ENCODE data around the gene SYK. TPM values are rescaled to one million over a fixed set of nuclear protein-coding genes. Genes with fewer than 3 reads are reported as not detected.

SYK gene
- total and polyA plus RNA-seq, 2 of the 4 experiments (the other 2 are of a cell fraction), result not detected

DNA sequence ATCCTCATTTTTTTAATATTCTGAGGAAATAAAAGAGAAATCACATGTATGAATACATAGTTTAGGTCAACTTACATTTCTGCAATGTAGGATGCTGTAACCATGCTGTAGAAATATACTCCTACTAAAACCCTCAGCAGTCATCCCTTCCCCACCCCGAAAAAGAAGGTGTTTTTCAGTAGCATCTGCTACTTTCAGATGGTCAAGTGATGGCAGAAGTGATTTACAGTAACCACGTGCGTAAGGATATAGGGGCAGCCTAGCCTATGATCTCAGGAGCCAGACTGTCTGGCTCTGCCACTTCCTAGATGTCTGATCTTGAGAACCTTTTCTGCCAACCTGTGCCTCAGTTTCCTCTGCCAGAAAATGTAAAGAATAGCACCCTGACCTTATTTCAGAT is 26.0 kb upstream of the SYK start:
- H2BK5ac ChIP-seq (ENCODE audit: low read depth, low read length, poor library complexity, severe bottlenecking), result no peak overlapping the region
- no peaks in the 10 kb centered on the region for H4K20me1 ChIP-seq (ENCODE audit: insufficient read depth, low read length)
- ChIA-PET CTCF (no interaction called here), POLR2A (ENCODE audit: unreplicated experiment) (no interaction called here)
- BruUV-seq (replicated peaks), result no TSS peak
- no peak overlapping the region for H3K4ac ChIP-seq (ENCODE audit: low read depth, low read length)
- no peak overlapping the region for H3K27ac ChIP-seq (ENCODE audit: insufficient read depth, low read length)
- no peak overlapping the region for H3K18ac ChIP-seq (ENCODE audit: low read depth, low read length)
- dilution Hi-C loops (cut with HindIII; ENCODE audit: low sequenced_read_pairs, unreplicated experiment), result no loop called here
- in situ Hi-C loops (cut with MboI; ENCODE audit: low sequenced_read_pairs), result no loop called here
- no peak overlapping the region for H3K23ac ChIP-seq (ENCODE audit: low read depth, low read length)
- no peak overlapping the region for H2AFZ ChIP-seq (replicated peaks; ENCODE audit: low read length, poor library complexity)
- intact Hi-C loops (cut with micrococcal nuclease), result no loop called here
- H3K9me1 ChIP-seq (ENCODE audit: insufficient read depth, low read length), result no peaks in the 10 kb centered on the region
- ATAC-seq (ENCODE audit: low read depth), result no peak
- no peak overlapping the region for H4K5ac ChIP-seq (ENCODE audit: low read depth, low read length)
- no peak overlapping the region for H4K91ac ChIP-seq (ENCODE audit: insufficient read depth, low read depth, low read length)
- no peaks in the 10 kb centered on the region for H3K4me1 ChIP-seq (ENCODE audit: control insufficient read depth, insufficient read depth, low read length)
- TF ChIP-seq MAZ (IDR thresholded peaks at IDR 0.05; ENCODE audit: borderline replicate concordance, low read depth, low read length), result no peak
- TF ChIP-seq FOS (IDR thresholded peaks at IDR 0.05; ENCODE audit: low read depth, low read length), result no peak
- TF ChIP-seq, protein P1, sequence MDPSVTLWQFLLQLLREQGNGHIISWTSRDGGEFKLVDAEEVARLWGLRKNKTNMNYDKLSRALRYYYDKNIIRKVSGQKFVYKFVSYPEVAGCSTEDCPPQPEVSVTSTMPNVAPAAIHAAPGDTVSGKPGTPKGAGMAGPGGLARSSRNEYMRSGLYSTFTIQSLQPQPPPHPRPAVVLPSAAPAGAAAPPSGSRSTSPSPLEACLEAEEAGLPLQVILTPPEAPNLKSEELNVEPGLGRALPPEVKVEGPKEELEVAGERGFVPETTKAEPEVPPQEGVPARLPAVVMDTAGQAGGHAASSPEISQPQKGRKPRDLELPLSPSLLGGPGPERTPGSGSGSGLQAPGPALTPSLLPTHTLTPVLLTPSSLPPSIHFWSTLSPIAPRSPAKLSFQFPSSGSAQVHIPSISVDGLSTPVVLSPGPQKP (IDR thresholded peaks at IDR 0.05; ENCODE audit: borderline replicate concordance, low read depth, low read length), result no peak
- TF ChIP-seq, protein P2, sequence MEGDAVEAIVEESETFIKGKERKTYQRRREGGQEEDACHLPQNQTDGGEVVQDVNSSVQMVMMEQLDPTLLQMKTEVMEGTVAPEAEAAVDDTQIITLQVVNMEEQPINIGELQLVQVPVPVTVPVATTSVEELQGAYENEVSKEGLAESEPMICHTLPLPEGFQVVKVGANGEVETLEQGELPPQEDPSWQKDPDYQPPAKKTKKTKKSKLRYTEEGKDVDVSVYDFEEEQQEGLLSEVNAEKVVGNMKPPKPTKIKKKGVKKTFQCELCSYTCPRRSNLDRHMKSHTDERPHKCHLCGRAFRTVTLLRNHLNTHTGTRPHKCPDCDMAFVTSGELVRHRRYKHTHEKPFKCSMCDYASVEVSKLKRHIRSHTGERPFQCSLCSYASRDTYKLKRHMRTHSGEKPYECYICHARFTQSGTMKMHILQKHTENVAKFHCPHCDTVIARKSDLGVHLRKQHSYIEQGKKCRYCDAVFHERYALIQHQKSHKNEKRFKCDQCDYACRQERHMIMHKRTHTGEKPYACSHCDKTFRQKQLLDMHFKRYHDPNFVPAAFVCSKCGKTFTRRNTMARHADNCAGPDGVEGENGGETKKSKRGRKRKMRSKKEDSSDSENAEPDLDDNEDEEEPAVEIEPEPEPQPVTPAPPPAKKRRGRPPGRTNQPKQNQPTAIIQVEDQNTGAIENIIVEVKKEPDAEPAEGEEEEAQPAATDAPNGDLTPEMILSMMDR (conservative IDR thresholded peaks at IDR 0.05; ENCODE audit: low read depth, low read length), result no peak
- TF ChIP-seq CEBPB (IDR thresholded peaks at IDR 0.05; ENCODE audit: low read depth, low read length), result no peak
- no peak for TF ChIP-seq SMC3 (IDR thresholded peaks at IDR 0.05; ENCODE audit: low read depth, low read length)
- TF ChIP-seq MAFK (IDR thresholded peaks at IDR 0.05; ENCODE audit: low read depth, low read length), result no peak
- TF ChIP-seq RFX5 (IDR thresholded peaks at IDR 0.05; ENCODE audit: low read depth, low read length), result no peak
- no peak for TF ChIP-seq CHD1 (IDR thresholded peaks at IDR 0.05; ENCODE audit: low read depth, low read length)
- DNase-seq, result no peak
- H2BK20ac ChIP-seq (ENCODE audit: low read depth, low read length), result no peak overlapping the region
- no peak overlapping the region for H2AK5ac ChIP-seq (ENCODE audit: low read depth, low read length)
- no peak overlapping the region for H2AK9ac ChIP-seq (replicated peaks; ENCODE audit: low read depth, low read length, poor library complexity)
- H3K36me3 ChIP-seq (ENCODE audit: control insufficient read depth, insufficient read depth, low read length), result no peaks in the 10 kb centered on the region
- H3K9me3 ChIP-seq (ENCODE audit: control insufficient read depth, insufficient read depth, low read length), result no peaks in the 10 kb centered on the region
- H4K8ac ChIP-seq (ENCODE audit: low read depth in 2 of 2, low read length in 2 of 2), result no peak overlapping the region
- H3K14ac ChIP-seq (replicated peaks; ENCODE audit: low read depth, low read length), result no peak overlapping the region
- WGBS, 2 experiments (ENCODE audit: extremely low coverage in 2 of 2, insufficient read length in 1 of 2), result no CpG with 5 or more reads among the region's 3 CpGs
- H3K27me3 ChIP-seq (ENCODE audit: control insufficient read depth, insufficient read depth, low read length), result no peaks in the 10 kb centered on the region
- no peak overlapping the region for H3K4me2 ChIP-seq (ENCODE audit: low read depth, low read length)
- H3K4me3 ChIP-seq (ENCODE audit: insufficient read depth, low read depth, low read length), result no peak overlapping the region
- no peak overlapping the region for H2BK120ac ChIP-seq (ENCODE audit: low read depth, low read length)
- no peak overlapping the region for H3K56ac ChIP-seq (ENCODE audit: extremely low read depth, insufficient read depth, low read length)
- no peaks in the 10 kb centered on the region for H3K79me1 ChIP-seq (ENCODE audit: low read depth in 1 of 2, low read length in 2 of 2)
- no peak overlapping the region for H2BK15ac ChIP-seq (ENCODE audit: low read depth, low read length)
- H3K9ac ChIP-seq (ENCODE audit: low read depth, low read length), result no peak overlapping the region
